Suppressor macrophage treated with lipopolysaccharide for 1 hour (primary cell): ENCODE data around the gene PCSK5.
"Not testable (repeated sequence)": the region's sequence is repeated elsewhere in the genome, so short reads cannot be mapped to it uniquely, and the experiment has no call there.

Experiments used
- DNase-seq, 3 donors: peaks; one replicate each; pipeline ENCODE4 v3.0.0-alpha.2; 2020 to 2022

Gene PCSK5

DNA sequence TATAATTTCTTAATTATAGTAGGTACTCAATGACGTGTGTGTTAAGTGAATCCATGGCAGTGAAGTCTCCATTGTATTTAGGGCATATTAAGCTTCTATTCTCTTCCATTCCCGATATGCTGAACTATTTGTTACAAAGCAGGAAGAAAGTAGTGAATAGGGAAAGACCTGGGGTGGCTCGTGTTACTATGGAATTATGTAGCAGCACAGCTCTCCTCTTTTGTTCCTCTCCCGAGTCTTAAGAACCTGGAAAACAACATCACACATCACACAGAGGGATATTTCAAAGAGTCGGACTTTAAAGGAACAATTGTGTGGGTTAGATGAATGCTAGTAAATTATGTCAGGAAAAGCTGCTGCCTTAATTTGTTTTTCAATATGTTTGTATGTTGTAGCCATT, 131.8 kb downstream of the PCSK5 start:
- DNase-seq = no peak

DNA sequence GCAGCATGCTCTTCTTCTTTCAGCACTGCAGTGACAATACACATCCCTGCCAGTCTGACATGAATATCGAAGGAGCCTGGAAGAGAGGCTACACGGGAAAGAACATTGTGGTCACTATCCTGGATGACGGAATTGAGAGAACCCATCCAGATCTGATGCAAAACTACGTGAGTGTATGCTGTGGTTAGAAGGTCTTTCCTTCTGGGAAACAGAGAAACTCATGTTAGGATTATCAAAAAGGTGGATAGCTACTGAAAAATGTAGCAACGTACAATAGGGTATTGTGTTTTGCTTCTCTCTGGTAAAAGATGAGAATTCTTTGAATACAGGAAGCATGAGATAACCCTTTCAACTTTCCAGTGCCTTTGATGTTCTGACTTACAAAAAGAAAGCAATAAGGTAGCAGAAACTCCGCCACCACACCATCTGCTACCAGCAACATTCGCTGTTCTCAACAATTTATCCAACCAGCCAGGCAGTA, 133.3 kb downstream of the PCSK5 start:
- DNase-seq = no peak

DNA sequence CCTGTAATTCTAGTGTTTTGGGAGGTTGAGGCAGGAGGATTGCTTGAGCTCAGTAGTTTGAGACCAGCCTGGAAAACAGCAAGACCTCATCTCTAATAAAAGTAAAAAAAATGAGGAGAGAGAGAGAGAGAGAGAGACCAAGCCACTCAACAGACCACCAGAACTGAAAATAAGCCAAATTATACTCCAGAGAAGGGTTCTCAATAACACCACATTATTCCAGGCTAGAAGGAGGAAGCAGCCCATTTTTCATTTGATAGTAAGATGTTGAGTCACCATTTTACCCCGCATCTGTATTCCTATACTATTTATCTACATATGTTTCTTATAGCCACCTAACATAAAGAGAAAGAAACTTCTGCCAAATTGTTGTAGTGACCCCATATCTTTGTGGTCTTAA, 134.8 kb downstream of the PCSK5 start:
- no peak for DNase-seq

DNA sequence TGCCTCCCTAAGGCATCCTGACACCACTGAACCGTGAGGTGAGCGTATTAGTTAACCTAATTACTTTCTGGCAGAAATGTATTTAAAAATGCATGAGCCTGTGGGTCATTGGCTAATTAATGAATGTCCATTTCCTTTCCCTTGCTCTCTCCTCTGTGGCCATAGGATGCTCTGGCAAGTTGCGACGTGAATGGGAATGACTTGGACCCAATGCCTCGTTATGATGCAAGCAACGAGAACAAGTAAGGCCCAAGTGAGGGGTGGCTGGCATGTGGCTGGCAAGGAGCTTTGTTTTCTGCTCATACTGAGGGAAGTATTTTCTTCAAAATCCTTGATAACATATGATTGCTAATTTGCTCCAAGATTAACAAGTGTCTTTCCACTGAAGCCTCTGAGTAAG, 136.3 kb downstream of the PCSK5 start:
- DNase-seq = no peak

DNA sequence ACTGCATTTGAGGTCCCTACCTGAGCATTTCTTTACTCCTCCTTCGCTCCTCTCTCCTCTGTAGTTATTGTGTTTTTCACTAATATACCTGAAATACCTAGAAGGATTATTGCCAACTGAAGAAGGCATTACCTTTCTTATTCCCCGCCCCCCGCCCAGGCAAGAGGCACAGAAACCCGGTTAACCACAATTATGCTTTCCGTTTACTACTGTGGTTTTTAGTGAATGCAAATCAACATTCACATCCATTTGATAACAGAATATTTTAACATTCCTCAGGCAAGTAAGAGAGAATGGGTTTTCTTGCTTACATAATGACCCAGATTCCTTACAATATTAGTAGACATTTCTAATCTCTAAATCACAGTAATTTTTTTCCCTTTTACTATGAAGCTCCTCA, 136.9 kb downstream of the PCSK5 start:
- DNase-seq = no peak

DNA sequence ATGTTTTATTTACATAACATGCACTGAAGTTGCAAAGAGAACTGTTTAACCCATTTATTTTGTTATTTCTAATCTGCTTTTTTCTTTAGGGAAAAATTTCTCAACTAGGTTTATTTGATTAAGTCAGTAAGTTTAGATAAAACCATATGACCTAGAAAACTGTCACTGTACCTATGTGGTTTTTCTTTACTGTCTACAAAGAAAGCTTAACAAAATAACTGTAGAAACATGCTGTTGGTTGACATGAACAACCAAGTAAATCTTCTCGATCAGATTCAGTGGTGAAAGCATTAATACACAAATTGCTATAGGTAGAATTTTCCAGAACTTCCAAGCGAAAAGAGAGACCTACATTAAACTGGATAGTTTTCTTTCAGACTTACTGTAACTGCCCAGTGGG, 137.4 kb downstream of the PCSK5 start:
- DNase-seq = no peak

DNA sequence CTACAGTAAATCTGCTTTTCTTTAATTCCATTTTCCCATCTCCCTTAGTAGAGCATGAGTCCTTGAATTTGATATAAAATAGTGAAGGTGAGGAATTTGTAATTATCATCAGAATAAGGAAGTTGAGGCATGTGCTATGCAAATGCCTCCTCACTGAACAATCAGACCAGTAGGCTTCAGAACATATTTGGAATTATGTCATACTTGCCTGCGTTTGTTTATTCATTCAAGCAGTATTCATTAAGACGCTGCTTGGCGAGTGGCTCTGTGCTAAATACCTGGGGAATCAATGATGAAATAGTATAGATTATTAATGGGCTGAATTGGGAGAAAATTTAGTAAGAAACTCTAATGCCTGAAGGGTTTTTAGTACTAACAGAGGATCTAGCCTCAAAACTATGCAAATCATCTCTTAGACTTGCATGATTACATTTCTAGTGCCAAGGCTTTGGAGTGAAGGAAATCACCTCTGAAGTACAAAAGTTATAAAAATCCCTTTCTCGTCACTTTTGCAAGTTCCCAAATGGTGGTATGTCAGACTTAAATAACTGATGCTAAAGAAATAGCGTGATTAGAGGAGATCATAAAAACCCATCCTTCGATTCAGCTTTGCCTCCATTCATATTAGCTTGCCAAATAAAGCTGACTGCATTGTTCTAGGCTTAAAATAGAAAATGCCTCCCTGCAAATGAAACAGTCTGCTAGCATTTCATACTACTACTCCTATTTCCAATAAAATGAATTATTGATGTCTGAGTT, 141.7 kb downstream of the PCSK5 start:
- no peak for DNase-seq

DNA sequence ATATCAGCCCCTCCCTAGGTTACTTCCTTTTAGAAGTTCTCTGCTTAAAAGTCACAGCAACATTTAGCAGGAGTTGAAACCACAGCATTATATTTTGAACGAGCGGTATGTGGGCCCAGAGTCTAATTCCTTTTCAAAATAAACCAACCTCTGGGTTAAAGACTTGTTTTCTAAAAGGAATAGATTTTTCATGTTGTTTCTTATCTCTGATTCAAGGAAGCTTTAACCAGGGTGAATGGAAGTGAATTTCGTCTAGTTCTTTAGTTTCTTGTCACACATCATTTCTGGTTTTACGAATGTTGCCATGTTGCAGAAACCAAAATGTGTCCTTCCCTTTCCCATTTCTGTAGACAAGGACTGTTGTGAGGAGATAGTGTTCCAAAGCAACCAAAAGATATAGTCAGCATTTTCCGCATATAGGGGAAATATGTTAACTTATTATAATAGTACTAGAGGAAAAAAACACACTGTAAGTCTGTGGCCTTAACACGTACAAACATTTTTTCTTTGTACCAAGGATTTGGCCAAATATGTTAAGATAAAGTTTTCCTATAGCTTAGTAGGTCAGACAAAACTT, 142.4 kb downstream of the PCSK5 start:
- DNase-seq = no peak

DNA sequence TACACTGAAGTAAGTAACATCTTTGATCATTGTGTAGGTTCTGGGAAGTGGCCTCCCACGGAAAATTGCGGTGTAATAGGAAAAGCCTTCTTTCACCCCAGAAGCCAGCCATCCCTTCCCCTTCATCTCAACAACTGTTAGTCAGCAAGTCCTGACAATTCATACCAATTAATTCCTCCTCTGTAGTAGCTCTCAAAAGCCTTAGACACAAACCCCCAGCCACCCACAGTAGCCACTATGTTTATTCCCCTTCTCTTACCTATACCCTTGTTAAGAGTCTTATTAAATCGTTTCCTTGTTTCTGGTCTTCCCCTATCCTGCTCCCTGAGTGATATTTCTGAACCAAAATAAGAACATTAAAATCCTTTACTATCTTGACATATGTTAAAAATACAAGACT, 143.6 kb downstream of the PCSK5 start:
- DNase-seq = no peak

DNA sequence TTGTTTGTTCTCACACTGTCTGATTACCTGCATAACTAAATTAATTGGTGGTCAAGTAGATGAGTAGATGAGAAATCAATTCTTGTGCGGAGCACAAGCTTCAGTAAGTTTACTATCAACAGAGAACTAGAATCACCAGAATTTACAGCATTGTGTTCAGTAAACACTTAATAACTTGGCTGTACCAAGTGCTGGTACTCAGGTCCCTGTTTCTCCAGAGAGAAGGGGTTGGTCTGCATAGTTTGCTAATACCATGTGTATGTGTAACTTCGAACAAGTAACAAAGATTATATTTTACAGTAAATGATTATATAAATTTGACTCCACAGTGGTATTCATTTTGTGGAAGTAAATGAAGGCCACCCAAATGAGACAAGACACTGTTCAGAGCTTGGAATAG, 146.3 kb downstream of the PCSK5 start:
- no peak for DNase-seq

DNA sequence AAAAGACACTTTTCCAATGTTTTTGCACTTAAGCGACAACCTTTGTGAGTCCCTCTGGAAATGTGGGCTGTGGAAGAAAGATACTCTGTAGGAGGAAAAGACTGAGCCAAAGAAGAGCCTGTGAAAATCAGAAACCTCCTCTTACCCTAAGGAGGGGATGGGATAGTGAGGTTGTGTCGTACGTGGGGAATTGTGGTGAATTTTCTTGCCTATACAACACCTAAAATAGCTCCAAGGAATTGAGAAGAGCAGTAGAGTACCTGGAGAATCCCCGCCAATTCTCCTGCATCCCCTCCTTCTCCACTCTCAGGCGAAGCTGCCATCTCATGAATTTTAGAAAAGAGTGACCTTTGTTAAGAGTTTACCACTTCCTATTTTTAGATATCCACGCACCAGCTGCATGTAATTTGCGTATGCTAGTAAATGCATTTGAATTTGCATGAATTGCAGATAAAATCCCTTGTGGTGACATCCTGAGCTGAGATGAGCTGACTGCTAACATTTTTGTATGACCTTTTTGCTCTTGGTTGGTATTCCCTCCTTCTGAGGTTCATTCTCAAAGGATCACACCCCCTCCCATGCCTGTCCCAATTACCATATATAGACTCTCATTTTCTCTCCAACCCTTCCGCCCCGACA, 147.2 kb downstream of the PCSK5 start:
- no peak for DNase-seq

DNA sequence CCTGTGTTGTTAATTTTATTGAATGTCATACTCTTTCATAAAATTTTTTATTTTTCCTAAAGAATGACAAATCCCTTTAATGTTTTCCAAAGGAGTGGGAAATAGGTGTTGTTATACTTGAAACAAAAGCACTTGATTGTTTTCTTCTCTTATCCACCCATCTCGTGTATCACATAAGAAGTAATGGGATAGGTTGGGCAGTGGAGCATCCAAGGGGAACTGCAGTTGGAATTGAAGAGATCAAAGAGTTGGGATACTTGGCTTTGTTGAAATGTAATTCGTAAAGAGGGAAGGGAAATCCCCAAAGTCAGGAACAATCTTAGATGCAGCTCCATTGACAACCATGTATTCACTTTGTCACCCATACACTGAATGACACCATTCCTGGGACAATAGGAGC, 148.0 kb downstream of the PCSK5 start:
- DNase-seq = no peak

DNA sequence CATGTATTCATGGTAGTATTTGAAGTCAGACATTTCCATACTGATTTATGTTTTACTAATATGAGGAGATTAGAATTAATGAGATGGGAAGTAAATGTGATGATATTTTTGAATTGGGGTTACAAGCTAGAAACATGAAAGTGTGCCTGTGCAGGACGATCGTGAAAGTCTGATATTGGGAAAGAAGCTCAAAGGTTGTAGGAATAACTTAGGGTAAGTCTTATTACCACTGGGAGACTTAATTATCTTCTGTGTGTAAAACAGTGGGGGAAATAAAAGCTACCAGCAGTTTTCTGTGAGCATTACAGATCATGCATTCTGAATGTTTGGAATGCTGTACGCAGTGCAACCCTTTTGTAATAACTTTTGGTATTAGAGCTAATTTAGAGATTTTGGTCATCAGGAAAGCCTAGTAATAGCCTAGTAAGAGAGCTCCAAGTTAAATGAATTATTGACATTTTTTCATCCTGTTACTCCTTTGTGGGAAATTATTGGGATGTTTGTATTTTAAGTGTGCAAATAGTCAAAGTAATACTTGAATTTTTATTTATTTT, 153.9 kb downstream of the PCSK5 start:
- no peak for DNase-seq

DNA sequence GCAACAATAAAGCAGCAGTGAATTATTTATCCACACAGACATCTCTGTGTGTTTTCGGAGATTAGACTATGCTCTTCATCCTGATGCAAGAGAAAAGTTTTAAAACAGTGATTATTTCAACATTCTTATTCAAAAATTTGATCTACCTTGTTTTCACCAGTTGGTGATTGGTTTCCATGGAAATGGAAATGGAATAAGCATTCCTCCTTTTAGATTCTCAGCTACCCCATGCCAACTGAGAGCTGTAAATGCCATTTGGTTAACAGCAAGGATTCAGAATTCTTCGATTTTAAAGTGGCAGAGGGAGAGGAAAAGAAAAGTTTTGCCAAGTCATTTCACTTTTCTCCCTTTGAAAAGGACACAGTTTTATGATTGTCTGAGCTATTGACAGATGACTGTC, 154.7 kb downstream of the PCSK5 start:
- DNase-seq = no peak

DNA sequence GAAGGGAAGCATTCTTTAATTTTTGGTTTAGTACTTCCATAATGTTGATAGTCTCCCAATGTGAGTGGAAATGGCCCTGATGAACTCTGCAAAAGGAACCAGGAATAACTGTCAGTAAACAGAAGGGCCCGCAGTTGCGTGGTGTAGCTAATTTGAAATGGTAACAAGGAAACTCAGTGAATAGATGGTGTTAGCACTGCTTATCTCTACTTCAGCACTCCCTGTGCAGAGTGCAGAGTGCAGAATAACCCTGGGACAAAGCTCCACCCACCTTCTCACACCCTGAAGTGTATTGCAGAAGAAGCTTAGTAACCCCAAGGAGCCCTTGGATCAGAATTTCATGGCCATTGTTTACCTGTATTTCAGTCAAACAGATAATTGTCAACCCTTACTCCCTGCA, 158.9 kb downstream of the PCSK5 start:
- DNase-seq = no peak

DNA sequence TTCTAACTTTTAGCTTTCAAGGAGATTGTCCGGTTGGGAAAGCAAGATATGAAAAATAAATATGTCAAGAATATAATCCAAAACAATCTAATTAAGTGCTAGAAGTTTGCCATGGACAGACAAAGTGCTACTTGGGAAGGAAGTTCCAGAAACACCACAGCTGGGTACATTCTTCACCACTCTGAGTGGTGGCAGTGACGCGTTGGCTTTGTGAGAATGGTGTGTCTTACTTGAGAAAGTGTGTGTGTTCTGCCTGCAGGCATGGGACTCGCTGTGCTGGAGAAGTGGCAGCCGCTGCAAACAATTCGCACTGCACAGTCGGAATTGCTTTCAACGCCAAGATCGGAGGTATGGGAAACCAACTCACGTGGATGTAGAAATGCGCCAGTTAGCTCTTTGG, 177.2 kb downstream of the PCSK5 start:
- no peak for DNase-seq

DNA sequence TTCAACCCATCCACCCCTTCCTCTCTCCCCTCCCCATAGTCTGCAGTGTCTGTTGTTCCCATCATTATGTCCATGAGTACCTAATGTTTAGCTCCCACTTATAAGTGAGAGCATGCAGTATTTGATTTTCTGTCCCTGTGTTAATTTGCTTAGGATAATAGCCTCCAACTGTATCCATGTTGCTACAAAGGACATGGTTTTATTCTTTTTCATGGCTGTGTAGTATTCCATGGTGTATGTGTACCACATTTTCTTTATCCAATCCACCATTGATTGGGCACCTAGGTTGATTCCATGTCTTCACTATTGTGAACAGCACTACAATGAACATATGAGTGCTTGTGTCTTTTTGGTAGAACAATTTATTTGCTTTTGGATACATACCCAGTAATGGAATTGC, 187.1 kb downstream of the PCSK5 start:
- DNase-seq = no peak

DNA sequence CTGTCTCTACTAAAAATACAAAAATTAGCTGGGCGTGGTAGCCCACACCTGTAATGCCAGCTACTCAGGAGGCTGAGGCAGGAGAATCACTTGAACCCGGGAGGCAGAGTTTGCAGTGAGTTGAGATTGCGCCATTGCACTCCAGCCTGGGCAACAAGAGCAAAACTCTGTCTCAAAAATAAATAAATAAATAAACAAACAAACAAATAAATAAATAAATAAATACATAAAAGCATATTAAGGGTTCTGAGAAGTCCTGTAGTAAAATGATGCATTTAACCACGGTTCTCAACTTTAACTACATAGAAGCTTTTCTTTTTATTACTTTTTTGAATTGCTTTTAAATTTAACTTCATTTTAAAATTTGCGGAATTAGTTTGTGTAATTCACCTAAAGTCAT, 190.8 kb downstream of the PCSK5 start:
- not testable (repeated sequence) for DNase-seq

DNA sequence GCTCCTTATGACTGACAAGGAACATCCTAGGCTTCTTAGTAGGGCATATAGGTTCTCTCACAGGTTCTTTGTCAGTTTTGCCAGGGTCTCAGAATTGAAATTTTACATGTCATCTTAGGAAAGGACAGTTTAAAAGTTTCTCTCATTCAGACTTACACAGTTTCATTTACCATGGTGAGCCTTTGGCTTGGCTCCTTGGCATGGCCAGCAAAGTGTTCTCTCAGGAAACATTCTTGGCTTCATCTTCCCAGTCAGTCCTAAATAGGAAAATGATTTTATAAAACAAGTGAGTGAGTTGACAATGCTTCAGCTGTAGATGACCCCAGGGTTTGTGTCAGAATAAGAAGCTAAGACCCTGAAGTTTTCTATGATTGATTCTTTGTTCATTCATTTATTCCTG, 191.6 kb downstream of the PCSK5 start:
- DNase-seq = no peak

DNA sequence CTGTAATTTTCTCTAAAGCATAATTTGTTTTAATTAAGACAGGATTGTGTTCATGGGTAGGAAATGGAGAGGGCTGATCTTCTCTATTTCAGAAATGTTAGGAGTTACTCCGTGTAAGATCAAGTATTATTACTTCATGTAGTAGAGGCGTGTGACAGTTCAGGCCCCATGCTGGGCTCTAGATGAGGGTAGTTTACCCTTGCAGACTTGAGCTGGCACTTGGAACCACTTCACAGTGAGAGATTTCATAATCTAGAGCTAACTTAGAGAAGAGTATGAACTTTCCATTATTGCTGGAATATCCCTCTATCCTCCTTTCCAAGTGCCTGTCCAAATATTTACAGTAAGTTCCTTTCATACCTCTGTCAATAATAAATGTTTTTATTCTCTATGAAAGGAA, 195.1 kb downstream of the PCSK5 start:
- DNase-seq = no peak

DNA sequence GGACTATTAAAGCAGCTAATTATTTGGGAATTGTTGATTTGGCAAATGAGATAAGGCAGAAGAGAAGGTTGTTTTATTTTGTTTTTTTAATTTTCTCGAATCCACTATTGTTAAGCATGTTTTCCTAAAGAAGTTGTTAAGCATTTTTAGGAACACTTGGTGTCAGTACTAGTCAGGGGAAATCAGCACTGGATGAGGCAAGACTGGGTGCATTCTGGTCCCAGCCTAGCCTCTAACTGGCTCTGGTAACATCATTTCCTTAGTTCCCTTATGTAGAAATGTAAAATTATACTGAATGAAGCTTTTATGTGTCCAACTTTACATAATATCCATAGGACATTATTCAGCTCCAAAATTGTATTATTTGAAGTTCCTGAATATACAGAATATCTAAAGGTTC, 196.1 kb downstream of the PCSK5 start:
- peak in 1 of 3 donors; percentile 9 for DNase-seq

DNA sequence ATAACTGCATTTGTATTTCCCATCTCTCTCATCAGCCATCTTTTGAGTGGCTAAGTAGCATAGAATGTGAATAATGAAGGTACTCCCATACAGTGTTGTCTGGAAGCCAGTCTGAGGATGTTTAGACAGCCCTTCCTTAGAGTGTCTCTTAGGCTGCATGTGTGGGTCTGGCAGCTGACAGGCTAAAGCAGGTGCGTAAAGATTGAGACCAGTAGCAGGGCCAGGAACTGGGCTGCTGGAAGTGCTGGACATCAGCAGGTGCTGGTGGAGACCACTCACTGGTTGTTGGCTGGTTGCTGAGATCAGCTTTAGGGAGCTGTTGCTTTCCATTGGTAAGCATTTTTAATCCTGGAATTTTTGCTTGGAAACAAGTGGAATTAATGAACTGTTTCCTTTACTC, 197.5 kb downstream of the PCSK5 start:
- DNase-seq = no peak

DNA sequence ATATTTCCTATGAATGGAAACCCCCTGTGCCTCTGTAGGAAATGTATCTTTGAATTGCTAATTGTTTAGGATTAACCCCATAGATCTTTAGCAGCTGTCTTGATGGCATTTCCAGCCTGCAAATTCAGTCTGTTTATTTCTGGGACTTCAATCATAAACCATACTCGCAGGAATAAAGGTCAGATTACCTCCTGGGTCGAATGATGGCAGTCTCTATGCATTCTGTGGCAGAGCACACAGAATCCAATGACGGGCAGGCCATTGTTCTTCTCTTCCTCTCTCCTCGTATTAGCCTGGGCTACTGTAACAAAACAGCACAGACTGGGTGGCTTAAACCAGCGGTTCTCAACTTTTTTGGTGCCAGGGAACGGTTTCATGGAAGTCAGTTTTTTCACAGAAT, 199.9 kb downstream of the PCSK5 start:
- no peak for DNase-seq

DNA sequence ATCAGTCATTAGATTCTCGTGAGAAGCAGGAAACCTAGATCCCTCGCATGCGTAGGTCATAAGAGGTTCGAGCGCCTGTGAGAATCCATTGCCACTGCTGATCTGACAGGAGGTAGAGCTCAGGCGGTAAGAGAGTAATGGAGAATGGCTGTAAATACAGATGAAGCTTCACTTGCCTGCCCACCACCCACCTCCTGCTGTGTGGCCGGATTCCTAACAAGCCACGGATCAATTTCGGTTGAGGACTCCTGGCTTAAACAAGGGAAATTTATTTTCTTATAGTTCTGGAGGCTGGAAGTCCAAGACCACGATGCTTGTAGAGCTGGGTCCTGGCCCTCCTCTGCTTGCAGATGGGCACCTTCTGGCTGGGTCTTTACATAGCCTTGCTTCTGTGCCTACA, 200.4 kb downstream of the PCSK5 start:
- DNase-seq = no peak
